NOMO-1 (cell line): ENCODE results near the gene PLBD1.
A peak's percentile ranks its signal among the peaks of the same experiment; 100 is the strongest.

Experiments
- DNase-seq, 2 experiments: peaks; one replicate each; lab custom pipeline; 2025; ENCODE audit not compliant: unreplicated experiment in 2 of 2; lab: John Stamatoyannopoulos, UW

The PLBD1 gene

DNA sequence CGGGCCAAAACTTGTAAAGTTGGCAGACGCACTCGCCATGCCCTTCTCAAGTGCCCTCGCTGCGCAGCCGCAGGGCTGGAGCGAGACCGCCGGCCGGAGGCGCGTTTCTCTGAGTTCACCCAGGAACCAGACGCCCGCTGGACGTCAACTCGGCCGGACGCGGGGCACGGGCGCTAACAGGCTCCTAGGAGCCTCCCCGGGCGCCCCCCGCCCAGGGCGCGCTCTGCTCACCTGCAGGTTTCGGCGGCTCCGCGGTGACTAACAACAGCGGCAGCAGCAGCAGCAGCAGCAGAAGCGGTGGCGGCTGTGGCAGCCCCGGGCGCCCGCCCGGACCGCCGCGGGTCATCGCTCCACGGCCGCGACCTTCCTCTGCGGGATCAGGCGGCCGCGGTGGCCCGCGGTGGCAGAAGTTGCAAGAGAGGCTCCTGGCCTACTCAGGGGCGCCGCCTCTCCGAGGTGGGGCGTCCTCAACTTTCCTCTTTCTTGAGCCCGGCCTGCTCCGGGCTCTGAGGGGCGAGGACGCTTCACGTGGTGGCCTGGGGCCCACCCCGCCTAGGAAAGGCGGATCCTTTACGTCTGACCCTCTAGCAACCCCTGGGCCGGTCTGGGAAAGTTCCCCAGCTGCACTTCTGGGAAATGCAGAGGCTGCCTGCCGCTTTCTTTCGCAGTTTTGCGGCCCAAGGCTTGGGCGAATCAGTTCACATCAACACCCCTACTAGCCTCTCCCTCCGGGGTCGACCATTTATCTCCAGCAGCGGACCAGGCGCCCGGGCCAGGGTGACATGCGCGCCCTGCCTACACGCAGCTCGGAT, at the start of gene PLBD1:
TSS of gene PLBD1 (minus strand) at position 533 of the 812 bp plus-strand sequence. CDS start at position 346, 187 bp downstream.
- peak; percentile 20 to 27 for DNase-seq

- DNase-seq: peak; percentile 90 to 99
Measured at GRCh38 chr12:14614704-14615121, 47.0 kb upstream of the PLBD1 start.

GRCh38 chr12:14613718-14614117, 46.0 kb upstream of the PLBD1 start:
- peak; percentile 79 to 94 for DNase-seq

- DNase-seq: no peak
Measured at GRCh38 chr12:14612898-14613445, 45.3 kb upstream of the PLBD1 start.

DNA sequence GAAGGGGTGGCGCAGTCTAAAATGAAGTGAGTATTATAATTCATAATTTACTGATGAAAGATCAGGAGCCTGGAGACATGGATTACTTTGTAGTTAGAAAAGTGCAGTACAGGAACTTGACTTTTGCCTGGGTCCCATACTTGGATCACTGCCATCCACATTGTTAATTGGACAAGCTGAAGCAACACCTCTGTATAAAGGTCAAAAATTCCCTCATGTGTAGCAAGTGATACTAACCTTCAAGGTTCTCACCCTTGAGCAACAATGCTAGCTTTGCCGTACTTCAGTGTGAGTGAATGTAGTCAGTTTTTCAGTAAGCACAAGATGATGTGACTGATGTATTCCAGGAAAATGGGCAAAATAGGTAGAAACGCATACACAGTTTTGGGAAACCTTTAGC, 44.6 kb upstream of the PLBD1 start:
- DNase-seq: no peak

GRCh38 chr12:14611640-14612203, 44.0 kb upstream of the PLBD1 start:
- no peak for DNase-seq

- peak; percentile 80 to 88 for DNase-seq
Measured at GRCh38 chr12:14607568-14607967, 39.9 kb upstream of the PLBD1 start.

DNA sequence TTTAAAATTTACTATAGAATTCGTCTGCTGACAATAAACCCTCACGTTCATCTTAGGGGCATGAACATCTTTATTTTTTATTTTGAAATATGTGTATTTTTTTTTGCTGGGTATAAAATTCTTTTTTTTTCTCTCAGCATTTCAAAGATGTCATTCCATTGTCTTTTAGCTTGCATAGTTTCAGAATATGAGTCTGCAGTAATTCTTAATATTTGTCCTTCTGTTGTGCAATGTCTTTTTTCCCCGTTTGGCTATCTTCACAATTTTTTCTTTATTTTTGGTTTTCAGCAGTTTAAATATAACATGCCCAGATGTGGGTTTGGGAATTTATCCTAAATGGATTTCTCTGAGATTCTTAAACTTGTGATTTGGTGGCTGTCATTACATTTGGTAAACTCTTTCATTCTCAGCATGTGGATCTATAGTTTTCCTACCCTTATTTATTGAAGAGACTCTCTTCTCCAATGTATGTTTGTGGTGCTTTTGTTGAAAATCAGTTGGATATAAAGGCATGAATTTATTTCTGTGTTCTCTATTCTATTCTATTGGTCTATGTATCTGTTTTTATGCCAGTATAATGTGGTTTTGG, 37.8 kb upstream of the PLBD1 start:
- peak in 1 of 2 experiments; percentile 47 for DNase-seq

- DNase-seq: no peak
Measured at GRCh38 chr12:14601692-14602478, 34.2 kb upstream of the PLBD1 start.

GRCh38 chr12:14597480-14597879, 29.8 kb upstream of the PLBD1 start:
- DNase-seq: no peak

- DNase-seq: no peak
Measured at GRCh38 chr12:14591719-14592118, 24.0 kb upstream of the PLBD1 start.

GRCh38 chr12:14589169-14590004, 21.7 kb upstream of the PLBD1 start:
- no peak for DNase-seq

- DNase-seq: no peak
Measured at GRCh38 chr12:14588571-14588970, 20.9 kb upstream of the PLBD1 start.

GRCh38 chr12:14578646-14579045, 11.0 kb upstream of the PLBD1 start:
- peak in 1 of 2 experiments; percentile 32 for DNase-seq

GRCh38 chr12:14577344-14577743, 9.7 kb upstream of the PLBD1 start:
- peak; percentile 68 to 97 for DNase-seq

DNA sequence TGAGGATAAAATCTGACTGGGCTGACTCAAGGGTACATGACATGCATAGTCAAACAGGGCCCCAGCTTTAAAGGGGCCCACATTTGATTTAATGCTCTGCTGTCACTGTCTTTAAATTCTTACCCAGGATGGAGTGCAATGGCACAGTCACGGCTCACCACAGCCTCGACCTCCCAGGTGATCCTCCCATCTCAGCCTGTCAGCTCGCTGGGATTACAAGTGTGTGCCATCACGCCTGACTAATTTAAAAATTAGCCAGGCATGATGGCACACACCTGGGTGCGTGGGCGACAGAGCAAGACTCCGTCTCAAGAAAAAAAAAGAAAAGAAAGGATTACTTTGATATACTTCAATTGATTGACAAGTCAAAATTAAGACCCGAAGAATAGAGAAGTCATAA, 9.2 kb upstream of the PLBD1 start:
- no peak for DNase-seq

DNA sequence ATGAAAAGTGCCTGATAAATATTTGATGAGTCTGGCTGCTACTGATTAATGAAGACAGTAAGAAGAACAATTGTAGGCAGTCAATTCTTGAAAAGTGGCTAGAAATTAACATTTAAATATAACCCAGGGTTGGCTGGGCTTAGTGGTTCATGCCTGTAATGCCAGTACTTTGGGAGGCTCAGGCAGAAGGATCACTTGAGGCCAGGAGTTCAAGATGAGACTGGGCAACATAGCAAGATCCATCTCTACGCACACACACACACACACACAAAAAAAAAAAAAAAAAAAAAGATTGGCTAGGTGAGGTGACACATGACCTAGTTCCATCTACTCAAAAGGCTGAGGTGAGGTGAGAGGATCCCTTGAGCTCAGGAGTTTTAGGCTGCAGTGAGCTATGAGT, 7.9 kb upstream of the PLBD1 start:
- DNase-seq: no peak

DNA sequence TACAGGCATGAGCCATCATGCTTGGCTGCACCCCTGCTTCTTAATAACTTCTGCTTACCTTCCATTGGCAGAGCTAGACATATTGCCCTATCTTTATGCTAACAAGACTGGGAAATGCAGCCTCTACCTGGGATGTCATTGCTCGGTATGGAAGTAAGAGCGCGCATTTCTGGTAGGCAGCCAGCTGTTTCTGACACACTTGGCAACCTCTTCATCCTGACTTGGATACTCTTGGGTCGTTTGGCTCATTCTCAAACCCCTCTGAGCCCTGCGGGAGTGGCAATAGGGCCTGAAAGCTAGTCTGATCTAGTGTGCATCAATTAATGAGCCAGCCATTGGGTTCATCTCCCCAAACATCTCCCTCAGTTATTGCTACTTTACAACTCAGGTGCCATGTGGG, 5.4 kb upstream of the PLBD1 start:
- no peak for DNase-seq

GRCh38 chr12:14572401-14572800, 4.7 kb upstream of the PLBD1 start:
- peak in 1 of 2 experiments; percentile 4 for DNase-seq

DNA sequence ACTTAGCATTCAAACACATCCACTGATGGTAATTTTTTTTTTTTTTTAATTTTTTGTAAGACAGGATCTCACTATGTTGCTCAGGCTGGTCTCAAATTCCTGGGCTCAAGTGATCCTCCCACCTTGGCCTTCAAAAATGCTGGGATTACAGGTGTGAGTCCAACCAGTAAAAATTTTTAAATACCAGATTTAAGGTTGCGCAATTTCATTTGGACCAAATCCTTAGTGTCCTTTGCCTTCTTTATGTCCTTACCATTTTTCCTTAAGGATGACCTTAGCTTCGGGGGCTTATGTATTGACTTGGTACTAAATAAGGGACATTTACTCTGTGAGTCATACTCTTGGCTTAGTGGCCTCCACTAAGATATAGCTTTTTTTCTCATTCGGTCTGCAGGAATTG, 4.1 kb upstream of the PLBD1 start:
- no peak for DNase-seq
